ENCODE measurements around the gene NOP53. TPM values are rescaled to one million over a fixed set of nuclear protein-coding genes. Genes with fewer than 3 reads are reported as not detected.
A peak's percentile ranks its signal among the peaks of the same experiment; 100 is the strongest.

The NOP53 gene
- total and polyA plus RNA-seq, 9 of the 15 experiments (the other 6 are each of a cell fraction or from before 2014, with no cell fraction given) = 6.5 to 274 (median 145) TPM

- TF ChIP-seq SMARCA5 (IDR thresholded peaks at IDR 0.05) = no peak
- TF ChIP-seq ELK1 (CRISPR knock-in tag; IDR thresholded peaks at IDR 0.05) = no peak
- TF ChIP-seq HDAC8 (tag; IDR thresholded peaks at IDR 0.05) = no peak
- TF ChIP-seq NCOA4 (IDR thresholded peaks at IDR 0.05; ENCODE audit: partially characterized antibody) = no peak
- TF ChIP-seq BRD4 (IDR thresholded peaks at IDR 0.05) = no peak
- no peak for TF ChIP-seq MEF2A (IDR thresholded peaks at IDR 0.05; ENCODE audit: control insufficient read depth, low read depth, low read length)
- no peak for TF ChIP-seq EP400 (IDR thresholded peaks at IDR 0.05)
- TF ChIP-seq BHLHE40 (IDR thresholded peaks at IDR 0.05; ENCODE audit: low read length) = no peak
- TF ChIP-seq ARID2 (IDR thresholded peaks at IDR 0.05) = no peak
- peak in 1 of 2 experiments; percentile 44; a peak in 1 of 4 replicates for TF ChIP-seq RCOR1 (IDR thresholded peaks at IDR 0.05; ENCODE audit: borderline replicate concordance in 1 of 2, low read depth in 2 of 2, low read length in 2 of 2)
- TF ChIP-seq PTTG1 (tag; IDR thresholded peaks at IDR 0.05; ENCODE audit: low read depth) = no peak
- no peak for TF ChIP-seq ZNF76 (CRISPR knock-in tag; IDR thresholded peaks at IDR 0.05; ENCODE audit: borderline replicate concordance)
- peak; percentile 80 for TF ChIP-seq JUN (IDR thresholded peaks at IDR 0.05; ENCODE audit: borderline replicate concordance, low read depth, low read length)
- no peak for TF ChIP-seq JUN (CRISPR knock-in tag; IDR thresholded peaks at IDR 0.05; ENCODE audit: borderline replicate concordance)
- no peak for TF ChIP-seq ZNF444 (CRISPR knock-in tag; IDR thresholded peaks at IDR 0.05)
- no peak for TF ChIP-seq ZMIZ1 (IDR thresholded peaks at IDR 0.05; ENCODE audit: low read depth in 2 of 2, low read length in 2 of 2)
- no peak for TF ChIP-seq TAL1 (IDR thresholded peaks at IDR 0.05)
- TF ChIP-seq NRF1 (conservative IDR thresholded peaks at IDR 0.05 in 1 of 2, IDR thresholded peaks at IDR 0.05 in 1 of 2) = no peak
- TF ChIP-seq ZBTB26 (CRISPR knock-in tag; IDR thresholded peaks at IDR 0.05) = no peak
- TF ChIP-seq ZNF395 (CRISPR knock-in tag; IDR thresholded peaks at IDR 0.05) = no peak
- TF ChIP-seq POLR2B (IDR thresholded peaks at IDR 0.05; ENCODE audit: low read depth, partially characterized antibody) = no peak
- no peak for TF ChIP-seq HES1 (IDR thresholded peaks at IDR 0.05; ENCODE audit: low read depth)
- no peak for TF ChIP-seq CBX2 (IDR thresholded peaks at IDR 0.05; ENCODE audit: insufficient read depth, low read length, poor library complexity, severe bottlenecking)
Measured at GRCh38 chr19:47729468-47729798, 15.9 kb upstream of the NOP53 start (continued).
